Measurements from ENCODE around the gene LZTS2. TPM values are rescaled to one million over a fixed set of nuclear protein-coding genes. Genes with fewer than 3 reads are reported as not detected.

The LZTS2 gene
- total and polyA plus RNA-seq, 4 donors = 2.1 to 10.3 (median 9.5) TPM

- Histone ChIP-seq H3K9ac (ENCODE audit: low read depth in 1 of 2, low read length in 2 of 2) (peak overlapping the region; percentile 65 to 68), H3K4me3 (ENCODE audit: low read depth in 1 of 3, low read length in 3 of 3) (peak overlapping the region; percentile 33 to 64 (median 46)), H3K27me3 (ENCODE audit: control insufficient read depth in 4 of 4, insufficient read depth in 4 of 4, low read length in 3 of 4) (no peaks in the 10 kb centered on the region), H3K36me3 (ENCODE audit: control insufficient read depth in 4 of 4, insufficient read depth in 3 of 4, low read depth in 1 of 4, low read length in 3 of 4) (peaks cover 0 to 6% (median 0%) of the 10 kb centered on the region in 4 donors), H3K9me3 (ENCODE audit: control insufficient read depth in 4 of 4, low read length in 3 of 4) (no peaks in the 10 kb centered on the region), H3K27ac (ENCODE audit: low read depth in 1 of 2, low read length in 2 of 2) (peak overlapping the region; percentile 73 to 76), H3K4me1 (ENCODE audit: control insufficient read depth in 4 of 4, insufficient read depth in 4 of 4, low read length in 3 of 4) (peaks cover 2 to 15% (median 10%) of the 10 kb centered on the region in 4 donors)
- peak; percentile 92 for DNase-seq (ENCODE audit: low spot score)
- peak; percentile 5 for TF ChIP-seq CTCF (IDR thresholded peaks at IDR 0.05; ENCODE audit: low read depth, low read length, missing input control)
- TF ChIP-seq JUND (IDR thresholded peaks at IDR 0.05) = no peak
- peak; percentile 66 for TF ChIP-seq YY1 (IDR thresholded peaks at IDR 0.05)
- no peak for TF ChIP-seq FOXA2 (IDR thresholded peaks at IDR 0.05)
- peak; percentile 9 for TF ChIP-seq FOXA1 (IDR thresholded peaks at IDR 0.05)
- TF ChIP-seq ATF3 (IDR thresholded peaks at IDR 0.05) = no peak
- TF ChIP-seq MAX (IDR thresholded peaks at IDR 0.05) = peak; percentile 78
- peak; percentile 58 to 82 for TF ChIP-seq GABPA (IDR thresholded peaks at IDR 0.05 in 1 of 2, conservative IDR thresholded peaks at IDR 0.05 in 1 of 2)
- peak; percentile 80 for TF ChIP-seq NR2F2 (IDR thresholded peaks at IDR 0.05)
- TF ChIP-seq HNF4G (IDR thresholded peaks at IDR 0.05) = no peak
- TF ChIP-seq REST (IDR thresholded peaks at IDR 0.05) = peak; percentile 70
- peak in 1 of 2 donors; percentile 5 for TF ChIP-seq RAD21 (IDR thresholded peaks at IDR 0.05)
- TF ChIP-seq TAF1 (conservative IDR thresholded peaks at IDR 0.05) = peak; percentile 60
- peak in 1 of 2 donors; percentile 17 for TF ChIP-seq EGR1 (IDR thresholded peaks at IDR 0.05; ENCODE audit: low read depth in 2 of 2)
- peak; percentile 87 for TF ChIP-seq SP1 (IDR thresholded peaks at IDR 0.05)
- TF ChIP-seq RXRA (IDR thresholded peaks at IDR 0.05) = peak; percentile 66 to 77
- TF ChIP-seq ZBTB33 (IDR thresholded peaks at IDR 0.05) = peak; percentile 99
- TF ChIP-seq HNF4A (conservative IDR thresholded peaks at IDR 0.05) = peak; percentile 35 to 72
- 5% methylated on average over 40 of the region's 40 CpGs for WGBS
These were observed 43.2 kb downstream of the LZTS2 start for GRCh38 chr10:101042667-101043362.
